Measurements from ENCODE around the gene ALDH1B1.

GRCh38 chr9:38360839-38361472 lies 31.5 kb upstream of the ALDH1B1 start:
- TF ChIP-seq POLR2AphosphoS5 (IDR thresholded peaks at IDR 0.05; ENCODE audit: low read depth, low read length) (no peak), CTCF (IDR thresholded peaks at IDR 0.05 in 2 of 3, conservative IDR thresholded peaks at IDR 0.05 in 1 of 3; ENCODE audit: borderline replicate concordance in 1 of 3, insufficient read depth in 1 of 3, low read depth in 2 of 3, low read length in 2 of 3) (no peak), POLR2A (IDR thresholded peaks at IDR 0.05; ENCODE audit: borderline replicate concordance, extremely low read depth, insufficient read depth, insufficient read length) (no peak), EZH2phosphoT487 (IDR thresholded peaks at IDR 0.05; ENCODE audit: borderline replicate concordance) (no peak), ZFX (IDR thresholded peaks at IDR 0.05) (no peak), CEBPB (IDR thresholded peaks at IDR 0.05; ENCODE audit: low read depth) (no peak), ZNF274 (IDR thresholded peaks at IDR 0.05; ENCODE audit: low read depth, low read length) (no peak), ELF1 (IDR thresholded peaks at IDR 0.05; ENCODE audit: borderline replicate concordance, low read depth) (no peak), JUND (IDR thresholded peaks at IDR 0.05) (no peak), SP1 (IDR thresholded peaks at IDR 0.05; ENCODE audit: low read depth) (no peak)

Data from HCT116 (cell line).